Left ventricle myocardium inferior (tissue), 1 donor: Measurements from ENCODE around the gene MACROD2. TPM values are rescaled to one million over a fixed set of nuclear protein-coding genes. Genes with fewer than 3 reads are reported as not detected.

Experiments
- DNase-seq: peaks from one replicate; pipeline ENCODE4 v3.0.0-alpha.2; 2020
- H3K27ac ChIP-seq: fragments of 200-600 bp; replicated peaks from 2 replicates; pipeline ENCODE4 v1.8.0; 2021
- H3K27me3 ChIP-seq: fragments of 200-600 bp; 2 replicates; pipeline ENCODE4 v1.8.0; 2021; ENCODE audit warnings: low read depth
- H3K36me3 ChIP-seq: fragments of 200-600 bp; 2 replicates; pipeline ENCODE4 v1.8.0; 2021
- H3K4me1 ChIP-seq: fragments of 200-600 bp; 2 replicates; pipeline ENCODE4 v1.8.0; 2021
- H3K4me3 ChIP-seq: fragments of 200-600 bp; 2 replicates; pipeline ENCODE4 v1.8.0; 2021; ENCODE audit warnings: mild to moderate bottlenecking, moderate library complexity
- H3K9me3 ChIP-seq: fragments of 200-600 bp; replicated peaks from 2 replicates; pipeline ENCODE4 v1.8.0; 2021
- CTCF ChIP-seq: fragments of 200-600 bp; IDR thresholded peaks from 2 replicates; pipeline ENCODE4 v1.8.0; 2021; ENCODE audit warnings: antibody characterized with exemption, mild to moderate bottlenecking, borderline replicate concordance
- intact Hi-C: fragments of 100-400 bp; cut with micrococcal nuclease; formaldehyde crosslinking; loops from one replicate; pipeline ENCODE4 v1.11.0; 2022
- total RNA-seq: library from RNA; stranded (reverse); fragmentation: NEBNext Ultra II Directional; extraction: Animal tissue kit (Norgen Biotek cat#: 25700); gene quantifications from one replicate; pipeline ENCODE4 v1.2.1, GENCODE V29; 2021
- donor health status: DM: no; HTN: yes; CAD: no; lungs with severe emphysema.

The MACROD2 gene
- total RNA-seq, 1 donor from 2014 or later = 3.6 TPM

- H3K4me1 ChIP-seq = no peaks in the 10 kb centered on the region
- H3K9me3 ChIP-seq = no peaks in the 10 kb centered on the region
- intact Hi-C loops = no loop called here
- H3K27ac ChIP-seq = no peak overlapping the region
- peaks cover 4% of the 10 kb centered on the region for H3K27me3 ChIP-seq
- no peaks in the 10 kb centered on the region for H3K36me3 ChIP-seq
- no peak for DNase-seq
- no peak for TF ChIP-seq CTCF
- no peak overlapping the region for H3K4me3 ChIP-seq
Observed at GRCh38 chr20:15900443-15900842, 1905.1 kb downstream of the MACROD2 start.

GRCh38 chr20:15902493-15902892 lies 1907.2 kb downstream of the MACROD2 start:
- TF ChIP-seq CTCF = no peak
- peaks cover 4% of the 10 kb centered on the region for H3K27me3 ChIP-seq
- DNase-seq = no peak
- H3K4me1 ChIP-seq = no peaks in the 10 kb centered on the region
- no peaks in the 10 kb centered on the region for H3K36me3 ChIP-seq
- H3K4me3 ChIP-seq = no peak overlapping the region
- intact Hi-C loops = no loop called here
- H3K9me3 ChIP-seq = no peaks in the 10 kb centered on the region
- no peak overlapping the region for H3K27ac ChIP-seq

- Histone ChIP-seq H3K27me3 (no peaks in the 10 kb centered on the region), H3K9me3 (no peaks in the 10 kb centered on the region), H3K27ac (no peak overlapping the region), H3K4me3 (no peak overlapping the region), H3K36me3 (no peaks in the 10 kb centered on the region), H3K4me1 (no peaks in the 10 kb centered on the region)
- no peak for TF ChIP-seq CTCF
- no peak for DNase-seq
- intact Hi-C loops = no loop called here
Observed at GRCh38 chr20:15905661-15906060, 1910.3 kb downstream of the MACROD2 start.

GRCh38 chr20:15909995-15910394 lies 1914.7 kb downstream of the MACROD2 start:
- intact Hi-C loops = no loop called here
- TF ChIP-seq CTCF = no peak
- no peak for DNase-seq

GRCh38 chr20:15911581-15911980 lies 1916.3 kb downstream of the MACROD2 start:
- H3K36me3 ChIP-seq = no peaks in the 10 kb centered on the region
- peaks cover 6% of the 10 kb centered on the region for H3K27me3 ChIP-seq
- no peak overlapping the region for H3K4me3 ChIP-seq
- TF ChIP-seq CTCF = no peak
- intact Hi-C loops = no loop called here
- H3K4me1 ChIP-seq = no peaks in the 10 kb centered on the region
- H3K27ac ChIP-seq = no peak overlapping the region
- no peak for DNase-seq
- no peaks in the 10 kb centered on the region for H3K9me3 ChIP-seq

More at GRCh38 chr20:15909995-15910394, 1914.7 kb downstream of the MACROD2 start:
- Histone ChIP-seq H3K4me1 (no peaks in the 10 kb centered on the region), H3K9me3 (no peaks in the 10 kb centered on the region), H3K27ac (no peak overlapping the region), H3K27me3 (no peaks in the 10 kb centered on the region), H3K4me3 (no peak overlapping the region), H3K36me3 (no peaks in the 10 kb centered on the region)
